A172 (cell line): ENCODE results near the gene SYT14. TPM values are rescaled to one million over a fixed set of nuclear protein-coding genes. Genes with fewer than 3 reads are reported as not detected.
A peak's percentile ranks its signal among the peaks of the same experiment; 100 is the strongest.
"Not testable (repeated sequence)": the region's sequence is repeated elsewhere in the genome, so short reads cannot be mapped to it uniquely, and the experiment has no call there.

Source experiments
- DNase-seq: peaks from one replicate; pipeline ENCODE4 v3.0.0-alpha.2; 2015; ENCODE audit warnings: low spot score
- total RNA-seq: library from RNA; depleted of rRNA; stranded (reverse); fragments of >200 nt; shearing (Covaris generic); gene quantifications from 2 replicates; pipeline ENCODE4 v1.2.3, GENCODE V29; 2014

SYT14 gene
- total RNA-seq, 1 experiment from 2014 or later, result 11.7 TPM

GRCh38 chr1:209936125-209936524 lies 1.9 kb upstream of the SYT14 start:
- DNase-seq, result no peak

DNA sequence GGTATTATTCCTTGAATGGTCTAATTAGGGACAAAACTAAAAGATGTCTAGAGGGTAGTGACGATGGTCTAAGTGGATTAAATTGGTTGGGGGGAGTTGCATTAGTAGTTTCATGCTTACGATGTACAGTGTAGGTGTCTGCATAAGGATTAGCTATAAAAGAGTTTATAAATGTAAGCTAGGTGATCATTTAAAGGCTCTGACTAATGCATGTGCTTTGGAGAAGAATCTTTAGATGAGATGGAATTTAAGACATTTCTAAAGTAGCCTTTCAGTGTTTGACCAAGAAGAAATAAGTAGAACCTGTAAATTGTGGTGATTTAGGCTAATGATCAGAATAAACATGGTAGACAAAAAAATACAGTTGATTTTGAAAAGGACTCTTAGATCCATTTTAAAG lies 7.4 kb downstream of the SYT14 start:
- DNase-seq, result no peak

DNA sequence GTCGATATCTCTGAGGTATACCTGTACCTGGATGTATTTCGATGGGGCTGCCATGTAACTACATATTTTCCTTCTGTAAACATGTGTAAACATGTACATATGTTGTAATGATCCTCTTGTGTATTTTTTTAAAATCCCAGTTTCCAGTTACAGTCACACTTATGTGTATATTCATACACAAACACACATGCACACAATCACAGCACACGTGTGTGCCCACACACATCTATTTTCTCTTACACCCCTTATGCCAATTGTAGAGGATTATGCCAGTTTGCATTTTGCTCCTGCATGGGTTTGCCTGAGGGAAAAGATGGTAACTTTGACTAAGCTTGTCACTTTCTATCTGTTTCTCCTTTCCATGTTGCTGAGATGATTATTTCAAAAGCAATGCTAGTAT lies 10.1 kb downstream of the SYT14 start:
- DNase-seq, result no peak

- no peak for DNase-seq
Measured at GRCh38 chr1:209956116-209956515, 18.1 kb downstream of the SYT14 start.

GRCh38 chr1:209959623-209960022 lies 21.6 kb downstream of the SYT14 start:
- DNase-seq, result no peak

DNA sequence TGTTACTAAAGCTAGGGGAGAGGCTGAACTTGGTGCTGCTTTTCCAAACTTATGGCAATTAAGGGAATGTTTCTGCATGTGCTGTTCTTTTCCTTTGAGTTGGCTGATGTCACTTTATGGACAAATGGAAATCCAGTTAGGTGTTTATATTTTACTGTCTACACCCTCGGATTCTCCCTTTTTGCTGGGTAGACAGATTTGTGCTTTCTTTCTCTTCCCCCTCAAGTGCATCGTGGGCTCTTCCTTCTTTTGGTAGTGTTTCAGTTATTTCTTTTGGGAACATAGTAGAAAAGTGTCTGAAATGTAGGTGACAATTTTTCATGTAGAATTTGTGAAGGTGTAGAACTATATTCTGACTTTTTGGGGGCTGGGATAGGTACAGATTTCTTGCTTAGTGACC lies 22.9 kb downstream of the SYT14 start:
- no peak for DNase-seq

- no peak for DNase-seq
Measured at GRCh38 chr1:209962388-209962787, 24.4 kb downstream of the SYT14 start.

DNA sequence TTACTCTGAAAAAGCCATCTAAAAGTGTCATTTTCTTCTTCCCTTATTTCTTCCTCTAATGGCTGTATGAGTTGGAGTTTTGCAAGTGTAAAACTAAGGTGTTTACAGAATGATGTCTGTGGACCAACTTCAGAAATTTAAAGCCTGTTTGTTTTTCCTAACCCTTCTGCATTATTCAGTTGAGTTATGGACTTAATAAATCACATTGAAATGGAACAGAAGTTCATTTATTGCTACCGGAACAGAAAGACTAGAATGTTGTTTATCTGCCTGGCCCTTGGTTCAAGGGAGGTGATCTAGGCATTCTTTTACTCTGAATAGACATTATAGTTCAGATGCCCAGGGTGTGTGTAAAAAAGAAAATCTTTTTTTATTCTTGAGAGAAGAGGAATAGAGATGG lies 24.8 kb downstream of the SYT14 start:
- DNase-seq, result no peak

- DNase-seq, result no peak
Measured at GRCh38 chr1:209965996-209966395, 28.0 kb downstream of the SYT14 start.

- not testable (repeated sequence) for DNase-seq
Measured at GRCh38 chr1:209978721-209979120, 40.7 kb downstream of the SYT14 start.

GRCh38 chr1:209983953-209984352 lies 45.9 kb downstream of the SYT14 start:
- DNase-seq, result no peak

GRCh38 chr1:209985002-209985401 lies 47.0 kb downstream of the SYT14 start:
- no peak for DNase-seq

DNA sequence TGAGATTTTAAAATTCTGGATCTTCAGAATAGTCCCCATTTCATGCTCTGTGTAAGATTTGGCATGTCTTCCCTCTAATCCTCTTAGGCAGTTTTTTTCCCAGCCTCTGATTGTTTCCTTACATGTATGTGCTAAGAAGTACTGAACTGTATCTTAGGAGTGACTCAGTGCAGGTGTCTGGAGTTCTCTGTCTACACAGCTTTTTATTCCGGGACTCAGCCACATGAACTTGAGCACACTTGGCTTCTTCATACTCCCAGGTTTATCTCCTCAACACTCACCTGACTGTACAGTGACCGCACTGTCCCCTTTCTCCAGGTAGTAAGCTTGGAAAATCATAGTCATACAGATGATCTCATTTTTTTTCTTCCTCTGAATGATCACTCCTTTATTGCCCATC lies 50.7 kb downstream of the SYT14 start:
- no peak for DNase-seq

- peak; percentile 30 for DNase-seq
Measured at GRCh38 chr1:209989525-209989924, 51.5 kb downstream of the SYT14 start.

GRCh38 chr1:209993061-209993830 lies 55.2 kb downstream of the SYT14 start:
- DNase-seq, result no peak

DNA sequence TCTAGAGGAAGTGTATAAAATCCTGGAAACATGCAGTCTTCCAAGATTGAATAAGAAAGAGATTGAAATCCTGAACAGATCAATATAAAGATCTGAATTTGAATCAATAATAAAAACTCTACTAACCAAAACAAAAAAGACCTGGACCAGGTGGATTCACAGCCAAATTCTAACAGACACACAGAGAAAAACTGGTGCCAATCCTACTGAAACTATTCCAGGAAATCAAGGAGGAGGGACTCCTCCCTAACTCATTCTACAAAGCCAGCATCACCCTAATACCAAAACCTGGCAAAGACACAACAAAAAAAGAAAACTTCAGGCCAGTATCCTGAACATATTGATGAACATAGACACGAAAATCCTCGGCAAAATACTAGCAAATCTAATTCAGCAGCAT lies 58.3 kb downstream of the SYT14 start:
- no peak for DNase-seq

DNA sequence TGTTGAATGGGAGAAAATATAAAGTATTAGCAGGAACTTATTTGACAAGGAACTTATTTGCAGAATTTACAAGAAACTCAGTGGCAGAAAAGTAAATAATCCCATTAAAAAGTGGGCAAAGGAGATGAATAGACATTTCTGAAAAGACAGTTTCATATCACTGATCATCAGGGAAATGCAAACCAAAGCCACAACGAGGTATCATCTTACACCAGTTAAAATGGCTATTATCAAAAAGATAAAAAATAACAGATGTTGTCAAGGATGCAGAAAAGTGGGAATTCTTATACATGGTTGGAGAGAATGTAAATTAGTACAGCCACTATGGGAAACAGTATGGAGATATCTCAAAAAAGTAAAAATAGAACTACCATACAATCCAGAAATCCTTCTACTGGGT lies 61.0 kb downstream of the SYT14 start:
- no peak for DNase-seq

DNA sequence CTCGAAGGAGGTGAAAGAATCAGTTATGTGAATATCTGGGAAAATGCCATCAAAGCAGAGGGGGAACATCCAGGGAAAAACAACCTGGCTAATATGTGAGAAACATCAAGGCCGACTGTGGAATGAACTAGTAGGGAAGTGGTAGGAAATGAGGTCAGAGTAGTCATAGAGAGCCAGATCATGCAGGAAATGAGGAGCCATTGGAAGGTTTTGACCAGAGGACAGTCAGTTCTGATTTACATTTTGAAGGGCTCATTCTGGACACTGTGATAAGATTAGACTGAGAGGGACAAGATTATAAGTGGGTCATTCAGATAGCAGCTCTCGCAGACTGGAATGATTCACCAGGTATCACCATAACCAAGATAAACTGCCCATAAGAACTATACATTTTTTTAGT lies 63.7 kb downstream of the SYT14 start:
- DNase-seq, result peak; percentile 79

- no peak for DNase-seq
Measured at GRCh38 chr1:210003501-210003900, 65.5 kb downstream of the SYT14 start.

DNA sequence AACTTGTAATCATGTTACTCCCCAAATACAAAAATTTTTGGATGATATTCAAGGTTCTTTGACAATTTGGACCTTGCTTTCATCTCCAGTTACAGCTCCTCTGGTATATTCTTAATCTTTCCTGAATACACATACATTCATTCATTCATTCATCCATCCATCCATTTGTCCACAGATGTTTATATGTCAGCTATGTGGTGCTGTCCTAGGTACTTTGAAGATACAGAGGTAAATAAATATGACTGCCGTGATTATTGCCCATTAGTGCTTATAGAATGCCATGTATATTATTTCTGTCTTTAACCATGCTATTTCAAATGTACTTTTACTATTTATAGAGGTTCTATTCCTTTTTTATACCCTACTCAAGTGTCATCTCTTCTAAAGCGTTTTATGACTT lies 72.1 kb downstream of the SYT14 start:
- no peak for DNase-seq

DNA sequence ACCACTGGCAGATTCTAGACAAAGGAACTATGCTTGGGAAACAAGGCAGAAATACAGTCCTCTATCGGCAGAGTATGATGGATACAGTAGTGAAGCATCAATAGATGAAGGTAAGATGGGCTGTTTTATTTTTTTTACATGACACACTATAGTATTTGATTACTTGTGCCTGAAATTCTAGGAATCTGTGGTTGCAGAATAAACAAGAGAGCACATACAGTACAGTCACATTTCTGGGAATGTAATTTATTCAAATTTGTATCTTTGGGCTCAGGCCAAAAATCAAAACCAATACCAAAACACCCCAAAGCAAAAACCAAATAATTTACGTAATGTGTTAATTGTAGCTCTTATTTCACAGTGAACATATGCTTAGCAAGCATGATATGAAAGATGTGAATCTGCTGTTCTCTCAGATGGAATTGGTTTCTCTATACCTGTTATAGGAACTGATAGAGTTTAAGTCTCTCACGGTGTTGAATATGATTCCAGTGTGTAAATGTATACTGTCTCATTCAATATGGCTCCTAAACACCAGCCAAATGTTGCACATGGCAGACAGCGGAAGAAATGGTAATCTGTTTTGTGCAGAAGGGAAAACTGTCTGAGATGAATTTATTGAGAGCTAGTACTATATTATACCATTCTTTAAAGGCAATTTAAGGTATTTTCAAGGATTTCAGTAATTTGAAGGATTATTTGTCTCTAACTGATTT lies 83.3 kb downstream of the SYT14 start:
- DNase-seq, result no peak

DNA sequence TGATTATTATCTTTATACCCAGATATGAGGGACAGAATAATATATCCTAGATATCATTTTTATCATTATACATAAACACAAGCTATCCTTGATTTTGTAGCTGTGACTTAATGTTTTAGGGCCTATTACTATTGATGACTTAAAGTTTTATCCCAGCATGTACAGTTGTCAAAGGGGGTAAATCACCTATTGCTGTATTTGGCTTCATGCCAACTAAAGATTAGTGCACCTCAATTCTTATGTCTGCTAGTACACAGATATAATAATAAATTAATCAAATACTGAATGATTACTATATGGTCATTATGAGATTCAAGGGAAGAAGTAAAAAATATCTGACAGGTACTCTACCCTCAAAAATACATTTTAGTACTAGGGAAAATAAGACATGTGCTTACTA lies 84.0 kb downstream of the SYT14 start:
- no peak for DNase-seq

GRCh38 chr1:210024282-210024681 lies 86.3 kb downstream of the SYT14 start:
- DNase-seq, result no peak

GRCh38 chr1:210024996-210025395 lies 87.0 kb downstream of the SYT14 start:
- no peak for DNase-seq
